NCI-H2081 (cell line): ENCODE data around the gene ADAMTSL1.
A peak's percentile ranks its signal among the peaks of the same experiment; 100 is the strongest.

Experiments used
- DNase-seq, 2 experiments: peaks; one replicate each; lab custom pipeline; 2025; lab: John Stamatoyannopoulos, UW

ADAMTSL1 gene

GRCh38 chr9:18776836-18777820, 303.2 kb downstream of the ADAMTSL1 start:
- DNase-seq, result no peak

- DNase-seq, result no peak
Measured at GRCh38 chr9:18778147-18778546, 304.2 kb downstream of the ADAMTSL1 start.

- DNase-seq, result no peak
Measured at GRCh38 chr9:18778846-18779245, 304.9 kb downstream of the ADAMTSL1 start.

- no peak for DNase-seq
Measured at GRCh38 chr9:18783909-18784308, 310.0 kb downstream of the ADAMTSL1 start.

DNA sequence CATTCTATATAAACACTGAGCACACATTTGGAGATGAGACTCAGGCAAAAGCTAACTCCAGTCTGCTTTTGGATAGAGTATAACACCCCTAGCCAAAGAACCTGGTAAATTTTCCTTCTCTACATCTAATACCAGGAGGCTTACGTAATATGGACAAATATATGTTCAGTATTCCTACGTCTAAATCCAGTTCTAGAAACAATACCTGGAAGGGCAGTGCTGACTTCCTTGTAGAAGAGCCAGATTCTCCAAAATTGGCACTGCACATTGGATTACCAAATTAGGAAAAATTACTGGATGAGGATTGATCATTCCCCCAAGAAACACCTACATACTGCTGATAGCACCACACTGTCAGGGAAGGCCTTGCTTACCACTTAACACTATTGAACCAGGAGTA, 311.7 kb downstream of the ADAMTSL1 start:
- no peak for DNase-seq

- no peak for DNase-seq
Measured at GRCh38 chr9:18786196-18786595, 312.2 kb downstream of the ADAMTSL1 start.

GRCh38 chr9:18786911-18787650, 313.1 kb downstream of the ADAMTSL1 start:
- DNase-seq, result no peak

DNA sequence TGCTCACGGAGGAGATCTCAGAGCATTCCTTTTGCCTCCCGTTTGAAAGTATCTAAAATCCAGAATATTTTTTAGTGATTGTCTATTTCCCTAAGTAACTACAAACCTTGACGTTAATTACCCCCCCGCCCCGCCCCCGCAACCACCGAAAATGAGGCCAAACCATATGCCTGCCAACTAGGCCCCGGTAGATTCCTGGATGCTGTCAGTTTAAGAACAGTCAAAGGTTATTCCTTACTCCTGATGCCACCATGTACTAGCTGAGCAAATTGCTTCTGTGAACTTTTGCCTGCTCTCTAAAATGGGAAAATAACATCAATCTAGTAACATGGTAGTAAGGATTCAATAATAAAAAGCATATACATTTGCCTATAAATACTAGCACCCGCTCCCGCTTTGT, 314.3 kb downstream of the ADAMTSL1 start:
- DNase-seq, result no peak

GRCh38 chr9:18791074-18791473, 317.1 kb downstream of the ADAMTSL1 start:
- peak in 1 of 2 experiments; percentile 13 for DNase-seq

DNA sequence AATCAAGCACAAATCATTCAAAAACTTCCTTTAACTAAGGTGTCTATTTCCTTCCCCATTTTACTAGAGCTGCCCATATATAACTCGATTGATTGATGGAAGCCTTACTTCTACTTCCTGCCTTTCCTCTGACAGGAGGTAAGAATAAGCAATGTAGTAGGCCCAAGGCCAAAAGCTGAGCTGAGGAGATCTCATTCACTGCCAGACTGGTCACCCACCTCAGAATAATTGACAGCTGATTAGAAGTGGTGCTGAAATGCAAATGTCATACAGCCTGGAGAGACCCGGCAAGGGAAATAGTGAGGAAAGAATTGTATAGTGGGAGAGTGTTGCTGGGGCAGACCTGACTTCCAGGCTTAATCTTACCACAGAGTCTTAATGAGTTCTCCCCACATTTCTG, 319.2 kb downstream of the ADAMTSL1 start:
- no peak for DNase-seq

DNA sequence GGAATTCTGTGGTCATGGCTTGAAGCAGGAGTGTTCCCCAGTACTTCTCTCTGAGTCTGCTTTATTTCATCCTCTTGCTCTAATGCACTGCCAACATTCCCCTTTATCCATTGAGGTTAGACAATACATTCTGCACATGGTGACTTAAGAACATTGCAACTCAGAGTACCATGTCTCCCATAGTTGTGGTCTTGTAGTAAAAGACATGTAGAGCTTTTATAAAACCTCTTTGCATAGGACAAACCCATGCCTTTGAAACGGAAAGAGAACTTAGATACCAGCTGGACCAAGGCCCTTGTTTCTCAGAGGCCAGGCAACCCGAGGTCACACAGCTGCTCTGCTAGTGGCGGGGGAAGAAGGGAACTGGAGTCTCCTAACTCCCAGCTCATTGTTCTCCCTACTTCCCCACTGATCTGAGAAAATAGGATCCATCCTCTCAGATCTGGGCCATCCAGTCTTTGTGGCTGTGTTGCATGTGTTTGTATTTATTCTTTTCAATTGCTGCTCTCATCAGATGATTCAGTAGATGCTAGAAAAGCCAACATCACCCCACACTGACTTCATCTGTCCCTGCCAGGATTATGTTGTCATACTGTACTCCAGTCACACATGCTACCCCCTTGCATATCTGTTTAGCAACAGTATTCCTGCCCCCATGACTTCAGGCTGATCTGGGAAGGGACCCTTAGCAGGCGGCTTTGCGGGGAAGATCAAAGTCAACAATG, 322.2 kb downstream of the ADAMTSL1 start:
- no peak for DNase-seq

DNA sequence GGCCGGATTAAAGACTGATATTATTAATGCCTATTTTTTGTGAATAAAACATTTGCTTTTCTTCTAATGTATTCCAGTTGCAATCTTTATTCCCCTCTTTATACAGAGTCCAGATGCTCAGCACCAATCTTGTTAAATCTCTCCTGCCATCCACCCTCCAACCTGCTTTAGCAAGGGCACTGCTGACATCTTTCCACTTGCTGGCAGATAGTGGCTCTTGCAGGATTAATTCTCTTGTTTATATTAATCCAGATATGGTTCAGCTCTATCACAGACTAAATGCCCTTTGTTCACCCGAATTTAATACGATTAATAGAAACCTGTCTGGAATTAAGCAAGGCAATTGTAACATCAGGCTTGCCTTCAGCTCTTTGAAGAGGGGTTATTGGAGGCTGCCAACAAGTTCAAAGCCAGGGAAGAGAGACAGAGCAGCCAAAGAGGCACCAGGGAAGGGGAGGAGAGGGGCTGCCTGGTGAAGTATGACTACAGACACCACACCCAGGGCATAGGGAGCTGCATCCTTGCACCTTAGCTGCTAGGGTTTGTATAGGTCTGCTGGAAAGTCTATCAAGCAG, 322.8 kb downstream of the ADAMTSL1 start:
- no peak for DNase-seq

GRCh38 chr9:18798106-18798505, 324.2 kb downstream of the ADAMTSL1 start:
- no peak for DNase-seq

DNA sequence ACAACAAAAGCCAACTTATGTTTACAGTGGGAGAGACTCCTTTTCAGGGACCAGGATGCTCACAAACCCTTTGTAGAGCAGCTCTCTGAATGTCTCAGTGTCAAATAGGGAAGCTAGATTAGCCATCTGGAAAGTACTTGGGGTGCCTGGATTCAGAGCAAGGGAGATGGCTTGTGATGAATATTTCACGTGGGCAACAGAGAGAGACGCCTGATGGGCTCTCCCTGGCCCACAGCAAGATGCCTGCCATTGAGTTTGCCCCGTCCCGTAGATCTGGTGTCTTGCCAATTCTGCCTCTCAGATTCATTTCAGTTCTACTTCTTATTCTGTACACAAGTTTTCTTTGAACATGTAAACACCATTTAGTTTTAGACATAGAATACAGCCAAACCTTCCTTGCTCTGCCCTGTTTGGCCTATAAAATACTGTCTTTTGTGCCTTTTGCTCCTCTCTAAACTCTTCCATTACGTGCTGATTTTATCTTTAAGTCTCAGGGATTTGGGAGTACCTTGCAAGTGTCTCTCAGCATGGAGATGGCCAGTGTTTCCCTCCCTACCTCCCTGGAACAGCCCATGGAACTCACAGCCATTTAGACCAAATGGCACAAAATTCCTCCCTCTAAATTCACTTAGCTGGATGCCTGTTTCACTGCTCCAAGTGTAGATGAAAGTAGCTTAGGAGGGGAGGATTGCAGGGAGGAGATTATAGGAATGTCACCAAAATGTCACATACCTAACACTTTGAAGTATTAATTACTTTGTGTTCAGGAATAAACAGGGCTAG, 324.7 kb downstream of the ADAMTSL1 start:
- DNase-seq, result no peak

DNA sequence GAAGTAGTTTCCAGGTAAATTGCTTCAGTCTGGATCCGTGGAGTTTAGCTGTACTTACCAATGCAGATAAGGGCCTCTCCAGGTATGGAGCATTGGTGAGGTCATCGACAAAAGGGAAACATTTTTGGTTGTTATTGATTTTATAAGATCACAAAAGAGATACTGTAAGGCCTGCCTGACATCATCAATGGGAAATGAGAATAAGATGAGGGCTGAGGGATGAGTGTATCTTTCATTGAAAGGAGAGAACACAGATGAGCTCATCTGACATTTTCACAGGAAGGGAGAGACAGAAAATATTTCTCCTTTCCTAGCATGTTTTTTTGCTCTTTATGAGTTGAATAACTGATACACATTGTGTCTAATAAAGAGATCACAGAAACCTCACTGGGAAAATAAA, 325.5 kb downstream of the ADAMTSL1 start:
- DNase-seq, result no peak

GRCh38 chr9:18800579-18800978, 326.6 kb downstream of the ADAMTSL1 start:
- no peak for DNase-seq

DNA sequence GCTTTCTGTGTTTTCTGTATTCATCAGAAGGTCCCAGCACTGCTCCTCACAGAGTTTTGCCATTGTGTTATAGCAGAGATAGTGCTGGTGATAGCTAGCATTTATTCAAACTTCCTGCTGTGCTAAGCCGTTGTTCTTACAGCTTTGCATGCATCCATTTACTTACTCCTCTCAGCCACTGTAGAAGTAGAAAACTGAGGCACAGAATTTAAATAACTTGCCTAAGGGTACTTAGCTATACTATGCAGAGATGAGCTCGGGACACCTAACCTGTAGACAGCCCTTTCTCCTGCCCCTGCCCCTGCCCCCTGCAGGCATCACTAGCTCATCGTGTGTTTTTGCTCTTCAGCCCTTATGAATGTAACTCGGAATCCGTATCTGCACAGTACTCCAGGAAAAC, 331.4 kb downstream of the ADAMTSL1 start:
- DNase-seq, result no peak

DNA sequence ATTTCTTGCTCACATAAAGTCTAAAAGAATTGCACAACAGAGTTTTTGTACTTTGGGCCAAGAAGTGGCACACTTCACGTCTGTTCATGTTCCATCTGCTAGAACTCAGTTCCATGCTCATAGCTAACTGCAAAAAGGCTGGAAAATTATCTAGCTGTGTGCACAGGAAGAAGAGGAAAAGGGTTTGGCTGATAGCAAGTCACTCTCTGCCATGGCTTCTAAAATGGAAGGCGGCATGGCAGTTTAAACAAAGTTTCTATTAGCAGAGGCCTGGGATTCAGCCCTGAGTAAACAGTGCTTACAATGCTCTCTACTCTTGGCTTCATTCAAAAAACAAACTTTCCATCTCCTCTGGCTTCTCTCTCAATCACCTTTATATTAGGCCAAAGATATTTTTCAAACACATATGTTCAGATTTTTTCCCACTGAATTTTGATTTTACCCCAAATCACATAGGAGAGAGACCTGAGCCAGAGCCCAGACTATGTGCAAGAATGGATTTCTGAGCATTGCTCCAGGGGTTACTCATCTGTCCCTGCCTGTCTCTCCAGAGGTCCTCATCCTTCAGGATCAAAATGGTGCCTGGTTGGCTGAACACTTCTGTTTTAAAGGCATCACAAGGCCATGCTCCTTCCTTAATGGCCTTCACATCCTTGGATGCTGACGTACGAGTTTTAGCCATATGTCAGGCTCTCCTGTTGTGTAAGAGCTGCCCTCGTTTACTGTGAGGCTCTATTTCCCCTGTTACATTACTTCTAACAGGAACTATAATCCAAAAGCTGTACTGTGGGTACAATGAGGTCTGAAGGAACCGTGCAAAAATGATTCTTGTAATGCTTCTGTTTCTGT, 332.5 kb downstream of the ADAMTSL1 start:
- peak in 1 of 2 experiments; percentile 16 for DNase-seq

DNA sequence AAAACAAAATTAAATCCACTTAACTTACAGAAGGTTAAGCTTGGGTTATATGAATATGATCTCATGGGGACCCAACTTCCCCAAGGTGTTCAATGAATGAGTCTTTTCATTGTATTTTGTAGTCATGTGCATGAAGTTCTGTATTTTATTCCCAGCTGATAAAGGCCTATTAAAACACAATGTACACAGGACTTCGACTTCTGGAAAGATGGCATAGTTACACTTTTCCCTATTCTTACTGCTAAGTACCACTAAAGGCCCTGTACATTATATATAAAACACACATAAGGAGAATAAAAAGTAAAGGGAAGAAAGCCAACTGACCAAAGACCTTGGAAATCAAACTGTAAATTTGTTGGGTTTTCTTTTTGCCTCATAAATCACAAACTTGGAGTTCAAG, 336.6 kb downstream of the ADAMTSL1 start:
- no peak for DNase-seq

- DNase-seq, result no peak
Measured at GRCh38 chr9:18811171-18811570, 337.2 kb downstream of the ADAMTSL1 start.
